Activated CD4-positive, alpha-beta T cell treated with anti-CD3 and anti-CD28 coated beads, Interleukin-2, amount 50 U/mL, for 48 hours (primary cell): ENCODE data around the gene PLB1.

Experiments
- DNase-seq, 2 experiments: peaks; one replicate each; pipeline ENCODE4 v3.0.0-alpha.2; 2020

The PLB1 gene

DNA sequence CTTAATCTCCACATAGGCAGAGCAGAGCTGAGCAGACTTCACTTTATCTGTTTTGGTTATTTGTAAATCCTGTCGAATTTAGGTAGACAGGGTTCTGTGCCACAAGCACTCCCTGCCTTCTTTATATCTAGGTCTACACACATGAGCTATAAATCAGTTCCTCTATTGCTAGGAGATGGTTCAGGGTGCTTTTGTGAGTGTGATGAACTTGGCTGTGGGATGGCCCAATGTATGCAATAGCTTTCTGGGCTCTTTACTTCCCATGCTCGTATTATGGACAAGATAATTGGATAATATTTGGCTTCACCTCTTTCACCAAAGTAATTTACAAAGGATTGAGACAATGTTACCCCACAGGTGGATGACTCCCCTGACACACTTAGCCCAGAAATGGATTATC lies 72.2 kb downstream of the PLB1 start:
- no peak for DNase-seq

- DNase-seq: no peak
These were observed 72.7 kb downstream of the PLB1 start for GRCh38 chr2:28568533-28568932.

DNA sequence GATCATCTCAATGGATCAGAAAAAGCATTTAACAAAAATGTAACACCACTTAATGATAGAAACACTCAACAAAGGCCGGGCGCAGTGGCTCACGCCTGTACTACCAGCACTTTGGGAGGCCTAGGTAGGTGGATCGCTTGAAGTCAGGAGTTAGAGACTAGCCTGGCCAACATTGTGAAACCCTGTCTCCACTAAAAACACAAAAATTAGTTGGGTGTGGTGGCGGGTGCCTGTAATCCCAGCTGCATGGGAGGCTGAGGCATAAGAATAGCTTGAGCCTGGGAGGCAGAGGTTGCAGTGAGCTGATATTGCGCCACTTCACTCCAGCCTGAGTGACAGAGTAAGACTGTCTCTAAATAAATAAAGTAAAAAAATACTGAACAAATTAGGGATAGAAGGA lies 74.6 kb downstream of the PLB1 start:
- DNase-seq: no peak

GRCh38 chr2:28576714-28577113 lies 80.9 kb downstream of the PLB1 start:
- no peak for DNase-seq

- no peak for DNase-seq
These were observed 82.2 kb downstream of the PLB1 start for GRCh38 chr2:28577791-28578680.

GRCh38 chr2:28578774-28579173 lies 82.9 kb downstream of the PLB1 start:
- no peak for DNase-seq

GRCh38 chr2:28579606-28580005 lies 83.7 kb downstream of the PLB1 start:
- no peak for DNase-seq

- no peak for DNase-seq
These were observed 84.2 kb downstream of the PLB1 start for GRCh38 chr2:28580078-28580477.

GRCh38 chr2:28581312-28581711 lies 85.5 kb downstream of the PLB1 start:
- DNase-seq: no peak

GRCh38 chr2:28582152-28582551 lies 86.3 kb downstream of the PLB1 start:
- no peak for DNase-seq

DNA sequence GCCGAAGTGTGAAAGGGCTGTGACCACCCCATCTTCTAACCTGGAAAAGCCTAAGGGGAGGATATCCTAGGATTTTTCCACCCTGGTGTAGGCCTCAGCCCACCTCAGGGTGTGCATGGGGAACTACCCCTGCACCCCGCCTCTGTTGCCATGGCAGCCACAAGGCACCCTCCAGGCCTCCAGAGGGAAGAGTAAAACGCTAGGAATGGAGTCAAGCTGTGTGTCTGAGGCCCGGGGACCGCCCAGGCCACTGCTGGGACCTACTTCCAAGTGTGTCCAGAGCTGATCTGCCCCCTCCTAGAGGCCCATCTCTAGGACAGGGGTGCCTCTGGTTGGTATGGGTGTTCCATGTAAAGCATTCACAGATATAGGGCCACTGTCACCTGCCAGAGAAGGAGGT lies 86.7 kb downstream of the PLB1 start:
- DNase-seq: no peak

DNA sequence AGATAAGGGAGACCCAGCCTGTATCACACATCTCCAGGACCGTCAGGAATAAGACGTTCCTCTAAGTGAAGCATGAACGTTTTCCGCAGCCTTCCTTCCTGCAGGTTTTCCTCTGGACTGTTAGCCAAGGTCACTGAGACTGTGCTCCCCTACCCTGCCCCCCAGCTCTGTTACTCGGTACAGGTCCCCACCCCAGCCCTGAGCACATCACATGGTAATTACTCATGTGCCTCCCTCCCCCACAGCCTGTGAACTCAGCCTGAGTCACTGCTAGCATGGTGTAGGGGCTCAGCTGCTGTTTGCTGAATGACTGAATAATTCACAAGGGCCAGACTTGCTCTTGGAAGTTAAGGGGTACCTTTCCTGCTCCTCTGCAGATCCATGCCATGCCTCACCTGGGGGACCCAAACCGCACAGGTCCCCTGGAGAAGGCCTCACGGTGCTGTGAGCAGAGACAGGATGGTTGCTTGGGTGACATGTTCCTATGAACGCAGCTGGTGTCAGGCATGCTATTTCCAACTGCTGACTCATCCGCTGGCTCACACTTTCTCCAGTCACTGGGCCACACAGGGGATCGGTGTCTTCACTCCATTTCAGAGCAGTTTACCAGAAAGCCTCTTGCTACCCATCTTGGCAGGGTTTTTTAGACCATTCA lies 88.2 kb downstream of the PLB1 start:
- peak; percentile 74 to 82 for DNase-seq

GRCh38 chr2:28586867-28587266 lies 91.0 kb downstream of the PLB1 start:
- DNase-seq: peak; percentile 19 to 40

DNA sequence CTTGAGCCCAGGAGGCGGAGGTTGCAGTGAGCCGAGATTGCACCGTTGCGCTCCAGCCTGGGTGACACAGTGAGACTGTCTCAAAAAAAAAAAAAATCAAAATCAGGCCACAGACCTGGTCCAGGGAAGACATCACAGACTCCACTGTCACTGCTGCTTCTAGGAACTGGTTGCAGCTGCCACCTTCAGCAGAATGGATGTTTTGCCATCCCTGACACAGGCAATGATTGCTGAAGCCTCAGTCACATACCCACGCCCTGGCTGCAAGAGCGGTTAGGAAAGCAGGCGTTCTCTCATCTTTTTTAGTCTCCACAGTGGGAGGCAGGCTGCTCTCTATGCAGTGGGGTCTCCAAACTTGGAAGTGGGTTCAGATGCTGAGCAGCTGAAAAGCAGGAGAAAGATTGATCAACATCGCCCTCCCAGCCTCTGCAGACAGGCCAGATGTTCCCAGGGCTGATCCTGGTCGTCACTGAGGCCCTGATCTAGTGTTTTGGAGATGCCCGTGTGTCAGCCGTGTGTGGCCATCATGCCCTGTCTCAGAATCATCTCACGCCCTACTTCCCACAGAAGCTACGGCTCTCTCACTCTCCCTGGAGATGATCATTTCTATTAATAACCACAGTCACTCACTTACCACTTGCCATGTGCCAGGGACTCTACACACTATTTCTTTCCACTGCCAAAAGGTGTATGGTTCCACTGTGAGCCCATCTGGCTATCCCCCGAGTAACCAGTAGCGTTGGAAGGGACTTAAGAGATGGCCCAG lies 91.8 kb downstream of the PLB1 start:
- no peak for DNase-seq

DNA sequence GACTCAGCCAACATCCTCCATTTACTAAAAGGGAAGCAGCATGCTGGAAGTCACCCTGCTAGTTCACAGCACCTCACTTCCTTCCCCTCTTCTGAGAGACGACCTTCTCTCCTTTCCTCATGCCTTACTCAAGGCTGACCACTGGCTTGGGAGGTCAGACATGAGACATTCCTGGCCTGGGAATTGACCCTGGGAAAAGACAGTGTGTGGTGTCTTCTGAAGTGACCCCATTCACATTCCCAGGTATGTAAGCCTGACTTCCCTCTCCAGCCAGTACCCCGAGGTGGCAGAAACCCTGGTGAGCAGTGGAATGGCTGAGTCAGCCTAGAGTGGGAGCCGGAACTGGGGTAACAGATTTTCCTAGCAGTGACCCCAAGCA lies 92.4 kb downstream of the PLB1 start:
- DNase-seq: peak in 1 of 2 experiments; percentile 19

DNA sequence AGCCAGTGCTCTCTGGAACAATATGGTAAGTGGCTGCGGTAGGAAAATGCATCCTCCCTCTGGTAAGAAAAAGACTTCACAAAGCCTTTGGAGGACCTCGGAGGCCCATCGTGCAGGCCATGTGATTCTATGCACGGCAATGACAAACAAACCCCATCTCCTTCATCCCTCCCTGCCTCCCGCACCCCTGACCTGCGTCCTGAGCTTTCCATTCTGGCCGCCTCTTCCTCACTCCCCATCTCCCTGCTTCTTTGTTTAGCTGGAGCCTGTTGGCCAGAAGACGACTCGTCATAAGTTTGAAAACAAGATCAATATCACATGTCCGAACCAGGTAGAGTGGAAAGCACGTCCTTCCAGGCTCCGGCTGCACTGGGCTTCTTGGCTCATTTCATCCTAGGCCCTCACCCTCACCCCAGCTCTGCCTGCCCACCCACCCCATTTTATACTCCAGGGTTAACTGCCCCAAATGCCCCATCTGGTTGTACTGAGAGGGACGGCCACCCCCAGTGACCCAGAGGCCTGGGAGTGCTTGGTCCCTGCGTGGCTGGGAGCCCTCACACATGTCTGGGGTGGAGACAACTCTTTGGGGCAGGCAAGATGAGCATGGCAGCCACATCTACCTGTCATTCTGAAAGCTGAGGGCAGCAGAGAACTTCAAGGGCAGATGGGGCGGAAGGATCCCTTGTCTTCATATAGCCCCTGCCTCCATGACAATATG lies 94.0 kb downstream of the PLB1 start:
- DNase-seq: no peak

- DNase-seq: no peak
These were observed 94.8 kb downstream of the PLB1 start for GRCh38 chr2:28590496-28591301.

- DNase-seq: no peak
These were observed 96.0 kb downstream of the PLB1 start for GRCh38 chr2:28591711-28592335.

- DNase-seq: no peak
These were observed 96.6 kb downstream of the PLB1 start for GRCh38 chr2:28592481-28592880.

GRCh38 chr2:28593160-28593755 lies 97.4 kb downstream of the PLB1 start:
- no peak for DNase-seq

DNA sequence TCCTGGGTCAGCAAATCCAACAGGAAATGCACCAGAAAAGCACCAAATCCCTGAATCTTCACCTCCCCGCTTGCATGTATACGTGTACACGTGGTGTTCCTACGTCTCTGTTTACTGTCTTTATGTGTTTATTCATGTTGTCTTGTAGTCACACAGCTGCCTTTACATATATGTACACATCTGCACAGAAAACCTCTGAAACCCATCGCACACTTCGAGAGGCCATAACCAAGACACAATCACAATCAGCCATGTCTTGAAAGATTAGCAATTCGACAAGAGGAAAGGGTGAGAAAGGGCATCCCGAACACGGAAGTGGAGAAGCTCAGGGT lies 98.1 kb downstream of the PLB1 start:
- DNase-seq: no peak
